Activated naive CD8-positive, alpha-beta T cell treated with anti-CD3 and anti-CD28 coated beads for 36 hours (primary cell): Measurements from ENCODE around the gene AKAP6. TPM values are rescaled to one million over a fixed set of nuclear protein-coding genes. Genes with fewer than 3 reads are reported as not detected.

Source experiments
- DNase-seq: peaks from one replicate; pipeline ENCODE4 v3.0.0; 2021
- H3K27ac Mint-ChIP-seq: one replicate; pipeline ENCODE4 v1.8.0; 2022; ENCODE audit warnings: mild to moderate bottlenecking, moderate library complexity, mixed read lengths
- H3K27me3 Mint-ChIP-seq: one replicate; pipeline ENCODE4 v1.8.0; 2022; ENCODE audit warnings: mild to moderate bottlenecking, mixed read lengths
- H3K36me3 Mint-ChIP-seq: one replicate; pipeline ENCODE4 v1.8.0; 2021; ENCODE audit warnings: mild to moderate bottlenecking, mixed read lengths
- H3K4me1 Mint-ChIP-seq: one replicate; pipeline ENCODE4 v1.8.0; 2021; ENCODE audit warnings: mixed read lengths
- H3K4me3 Mint-ChIP-seq: one replicate; pipeline ENCODE4 v1.8.0; 2022; ENCODE audit warnings: mild to moderate bottlenecking, moderate library complexity, mixed read lengths
- H3K9me3 Mint-ChIP-seq: one replicate; pipeline ENCODE4 v1.8.0; 2022; ENCODE audit warnings: mixed read lengths
- total RNA-seq, 2 experiments: library from RNA; stranded (reverse); gene quantifications; one replicate each; pipeline ENCODE4 v1.2.3, GENCODE V29; 2021

AKAP6 gene
- total RNA-seq, 2 experiments from 2014 or later: 1.3 to 2.1 TPM

- Mint-ChIP-seq H3K9me3 (no peaks in the 10 kb centered on the region), H3K27me3 (no peaks in the 10 kb centered on the region), H3K4me1 (no peaks in the 10 kb centered on the region), H3K27ac (no peak overlapping the region), H3K4me3 (no peak overlapping the region), H3K36me3 (no peaks in the 10 kb centered on the region)
- DNase-seq: no peak
Observed at GRCh38 chr14:32727832-32728231, 398.7 kb downstream of the AKAP6 start.

GRCh38 chr14:32728526-32728925 is 399.4 kb downstream of the AKAP6 start:
- Mint-ChIP-seq H3K27ac (no peak overlapping the region), H3K9me3 (no peaks in the 10 kb centered on the region), H3K36me3 (no peaks in the 10 kb centered on the region), H3K4me1 (no peaks in the 10 kb centered on the region), H3K4me3 (no peak overlapping the region), H3K27me3 (no peaks in the 10 kb centered on the region)
- no peak for DNase-seq

- H3K9me3 Mint-ChIP-seq: no peaks in the 10 kb centered on the region
- H3K27ac Mint-ChIP-seq: no peak overlapping the region
- no peaks in the 10 kb centered on the region for H3K36me3 Mint-ChIP-seq
- H3K4me1 Mint-ChIP-seq: no peaks in the 10 kb centered on the region
- H3K4me3 Mint-ChIP-seq: no peak overlapping the region
- H3K27me3 Mint-ChIP-seq: no peaks in the 10 kb centered on the region
- no peak for DNase-seq
Observed at GRCh38 chr14:32728976-32729375, 399.9 kb downstream of the AKAP6 start.

GRCh38 chr14:32731249-32731648 is 402.2 kb downstream of the AKAP6 start:
- Mint-ChIP-seq H3K4me3 (no peak overlapping the region), H3K4me1 (no peaks in the 10 kb centered on the region), H3K27me3 (no peaks in the 10 kb centered on the region), H3K27ac (no peak overlapping the region), H3K36me3 (no peaks in the 10 kb centered on the region), H3K9me3 (no peaks in the 10 kb centered on the region)
- no peak for DNase-seq

GRCh38 chr14:32733015-32733414 is 403.9 kb downstream of the AKAP6 start:
- Mint-ChIP-seq H3K4me3 (no peak overlapping the region), H3K4me1 (no peaks in the 10 kb centered on the region), H3K9me3 (no peaks in the 10 kb centered on the region), H3K36me3 (no peaks in the 10 kb centered on the region), H3K27me3 (no peaks in the 10 kb centered on the region), H3K27ac (no peak overlapping the region)
- DNase-seq: no peak

GRCh38 chr14:32734261-32734660 is 405.2 kb downstream of the AKAP6 start:
- Mint-ChIP-seq H3K9me3 (no peaks in the 10 kb centered on the region), H3K4me1 (no peaks in the 10 kb centered on the region), H3K27me3 (no peaks in the 10 kb centered on the region), H3K27ac (no peak overlapping the region), H3K36me3 (no peaks in the 10 kb centered on the region), H3K4me3 (no peak overlapping the region)
- DNase-seq: no peak

GRCh38 chr14:32737621-32738020 is 408.5 kb downstream of the AKAP6 start:
- H3K9me3 Mint-ChIP-seq: peaks cover 6% of the 10 kb centered on the region
- H3K36me3 Mint-ChIP-seq: no peaks in the 10 kb centered on the region
- no peak overlapping the region for H3K4me3 Mint-ChIP-seq
- DNase-seq: no peak
- H3K27ac Mint-ChIP-seq: no peak overlapping the region
- H3K4me1 Mint-ChIP-seq: no peaks in the 10 kb centered on the region
- no peaks in the 10 kb centered on the region for H3K27me3 Mint-ChIP-seq

GRCh38 chr14:32738206-32738871 is 409.2 kb downstream of the AKAP6 start:
- Mint-ChIP-seq H3K4me1 (no peaks in the 10 kb centered on the region), H3K36me3 (no peaks in the 10 kb centered on the region), H3K27ac (no peak overlapping the region), H3K9me3 (peaks cover 6% of the 10 kb centered on the region), H3K27me3 (no peaks in the 10 kb centered on the region), H3K4me3 (no peak overlapping the region)
- DNase-seq: no peak

GRCh38 chr14:32744811-32745445 is 415.8 kb downstream of the AKAP6 start:
- Mint-ChIP-seq H3K9me3 (peaks cover 2% of the 10 kb centered on the region), H3K27ac (no peak overlapping the region), H3K27me3 (no peaks in the 10 kb centered on the region), H3K4me1 (no peaks in the 10 kb centered on the region), H3K4me3 (no peak overlapping the region), H3K36me3 (no peaks in the 10 kb centered on the region)
- no peak for DNase-seq

GRCh38 chr14:32754209-32754608 is 425.1 kb downstream of the AKAP6 start:
- no peaks in the 10 kb centered on the region for H3K27me3 Mint-ChIP-seq
- no peak overlapping the region for H3K4me3 Mint-ChIP-seq
- no peaks in the 10 kb centered on the region for H3K36me3 Mint-ChIP-seq
- no peak for DNase-seq
- peaks cover 8% of the 10 kb centered on the region for H3K9me3 Mint-ChIP-seq
- no peak overlapping the region for H3K27ac Mint-ChIP-seq
- H3K4me1 Mint-ChIP-seq: no peaks in the 10 kb centered on the region

- peaks cover 11% of the 10 kb centered on the region for H3K9me3 Mint-ChIP-seq
- no peak overlapping the region for H3K4me3 Mint-ChIP-seq
- H3K4me1 Mint-ChIP-seq: no peaks in the 10 kb centered on the region
- no peak for DNase-seq
- no peaks in the 10 kb centered on the region for H3K27me3 Mint-ChIP-seq
- no peaks in the 10 kb centered on the region for H3K36me3 Mint-ChIP-seq
- no peak overlapping the region for H3K27ac Mint-ChIP-seq
Observed at GRCh38 chr14:32756173-32756572, 427.1 kb downstream of the AKAP6 start.

GRCh38 chr14:32756775-32757174 is 427.7 kb downstream of the AKAP6 start:
- H3K4me1 Mint-ChIP-seq: no peaks in the 10 kb centered on the region
- no peak overlapping the region for H3K27ac Mint-ChIP-seq
- H3K9me3 Mint-ChIP-seq: peaks cover 11% of the 10 kb centered on the region
- H3K27me3 Mint-ChIP-seq: no peaks in the 10 kb centered on the region
- no peaks in the 10 kb centered on the region for H3K36me3 Mint-ChIP-seq
- no peak for DNase-seq
- no peak overlapping the region for H3K4me3 Mint-ChIP-seq

- Mint-ChIP-seq H3K36me3 (no peaks in the 10 kb centered on the region), H3K4me1 (no peaks in the 10 kb centered on the region), H3K4me3 (no peak overlapping the region), H3K27ac (no peak overlapping the region), H3K9me3 (peaks cover 11% of the 10 kb centered on the region), H3K27me3 (no peaks in the 10 kb centered on the region)
- DNase-seq: no peak
Observed at GRCh38 chr14:32757568-32757967, 428.5 kb downstream of the AKAP6 start.

GRCh38 chr14:32761381-32761968 is 432.4 kb downstream of the AKAP6 start:
- no peaks in the 10 kb centered on the region for H3K27me3 Mint-ChIP-seq
- no peaks in the 10 kb centered on the region for H3K36me3 Mint-ChIP-seq
- no peak overlapping the region for H3K27ac Mint-ChIP-seq
- no peak for DNase-seq
- no peak overlapping the region for H3K4me3 Mint-ChIP-seq
- no peaks in the 10 kb centered on the region for H3K4me1 Mint-ChIP-seq
- peaks cover 3% of the 10 kb centered on the region for H3K9me3 Mint-ChIP-seq

- no peaks in the 10 kb centered on the region for H3K27me3 Mint-ChIP-seq
- H3K4me1 Mint-ChIP-seq: no peaks in the 10 kb centered on the region
- H3K4me3 Mint-ChIP-seq: no peak overlapping the region
- DNase-seq: no peak
- peaks cover 3% of the 10 kb centered on the region for H3K9me3 Mint-ChIP-seq
- no peaks in the 10 kb centered on the region for H3K36me3 Mint-ChIP-seq
- no peak overlapping the region for H3K27ac Mint-ChIP-seq
Observed at GRCh38 chr14:32762886-32763285, 433.8 kb downstream of the AKAP6 start.

GRCh38 chr14:32763673-32764072 is 434.6 kb downstream of the AKAP6 start:
- H3K27ac Mint-ChIP-seq: no peak overlapping the region
- DNase-seq: no peak
- H3K4me1 Mint-ChIP-seq: no peaks in the 10 kb centered on the region
- no peaks in the 10 kb centered on the region for H3K27me3 Mint-ChIP-seq
- H3K4me3 Mint-ChIP-seq: no peak overlapping the region
- peaks cover 3% of the 10 kb centered on the region for H3K9me3 Mint-ChIP-seq
- no peaks in the 10 kb centered on the region for H3K36me3 Mint-ChIP-seq
